Parietal lobe (tissue), 2 donors: ENCODE results near the gene CABP7. TPM values are rescaled to one million over a fixed set of nuclear protein-coding genes. Genes with fewer than 3 reads are reported as not detected.

ENCODE experiments used
- small RNA-seq: library from RNA; depleted of rRNA; stranded (forward); fragments of <200 nt; gene quantifications from one replicate; pipeline ENCODE3, GENCODE V24; 2014; ENCODE audit warnings: low replicate concordance
- total RNA-seq: library from RNA; depleted of rRNA; stranded (reverse); fragments of >200 nt; gene quantifications from one replicate; pipeline ENCODE4 v1.2.3, GENCODE V29; 2014

CABP7 gene
- 1.9 TPM for total RNA-seq

DNA sequence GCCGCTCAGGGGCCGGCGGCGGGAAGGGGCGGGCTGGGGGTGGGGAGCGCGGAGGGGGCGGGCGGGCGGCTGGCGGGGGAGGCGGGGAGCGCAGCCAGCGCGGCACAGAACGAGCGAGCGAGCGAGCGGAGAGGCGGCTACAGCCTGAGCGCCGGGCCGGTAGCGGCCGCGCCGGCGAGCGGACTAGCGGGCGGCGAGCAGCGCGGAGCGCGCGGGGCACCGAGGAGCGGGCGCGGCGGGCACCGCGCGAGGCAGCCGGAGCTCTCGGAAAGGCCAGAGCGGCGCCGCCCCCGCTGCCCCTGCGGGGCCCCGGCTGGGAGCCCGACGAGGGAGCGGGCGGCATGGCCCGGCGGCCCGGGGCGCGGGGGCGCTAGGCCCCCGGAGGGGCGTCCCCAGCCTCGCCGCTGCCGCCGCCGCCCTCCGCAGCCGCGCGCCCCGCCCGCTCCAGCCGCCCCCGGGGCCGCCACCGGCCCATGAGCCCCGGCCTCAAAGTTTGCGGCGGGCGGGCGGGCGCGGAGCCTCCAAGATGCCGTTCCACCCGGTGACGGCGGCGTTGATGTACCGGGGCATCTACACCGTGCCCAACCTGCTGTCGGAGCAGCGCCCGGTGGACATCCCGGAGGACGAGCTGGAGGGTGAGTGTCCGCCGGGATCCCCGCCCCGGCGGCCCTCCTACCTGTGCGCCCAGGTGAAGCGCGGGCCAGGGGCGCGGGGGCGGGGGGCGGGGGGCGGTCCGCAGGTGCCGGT lies at the start of gene CABP7:
TSS of gene CABP7 (plus strand) at position 105 of the 747 bp plus-strand sequence. CDS start at position 527, 422 bp downstream.

GRCh38 chr22:29766632-29767170 lies 46.9 kb downstream of the CABP7 start, which contains the start of gene ZMAT5:
Gene ZMAT5, minus strand, starts transcription at chr22:29767007. Its CDS starts 18,463 bp downstream, at chr22:29748544.

GRCh38 chr22:29767171-29768051 lies 47.6 kb downstream of the CABP7 start, which contains the start of gene UQCR10:
Gene UQCR10, plus strand, starts transcription at chr22:29767369. Its CDS starts 30 bp downstream, at chr22:29767399.

Small RNAs within 50 kb of the gene (small RNA-seq; reads per million reads assigned to genes)
- not detected for gene AC004882.2
- gene RF00019: not detected

Other genes starting within 250 kb of the CABP7 start
- gene NEFH, start 239.8 kb upstream of the CABP7 start, total RNA-seq: 0.63 TPM
- 67.0 TPM for gene THOC5, start 166.2 kb upstream of the CABP7 start, total RNA-seq
- gene NIPSNAP1, start 138.9 kb upstream of the CABP7 start, total RNA-seq: 93.3 TPM
- 43.8 TPM for gene NF2, start 116.4 kb upstream of the CABP7 start, total RNA-seq
- 11.9 TPM for gene ZMAT5, start 47.0 kb downstream of the CABP7 start, total RNA-seq
- 35.4 TPM for gene UQCR10, start 47.4 kb downstream of the CABP7 start, total RNA-seq
- 45.7 TPM for gene ASCC2, start 118.3 kb downstream of the CABP7 start, total RNA-seq
- gene MTMR3, start 163.2 kb downstream of the CABP7 start, total RNA-seq: 132 TPM